GM12878 (cell line): Measurements from ENCODE around the gene TEX2. TPM values are rescaled to one million over a fixed set of nuclear protein-coding genes. Genes with fewer than 3 reads are reported as not detected.

Source experiments
- ATAC-seq: fragments of 200-7000 bp; cut with Tn5 transposase; 3 replicates; pipeline ENCODE4 v1.9.1; 2020; ENCODE audit warnings: mild to moderate bottlenecking, moderate library complexity
- BruUV-seq: library from RNA; stranded (reverse); fragments of 400-500 nt; replicated peaks from 2 replicates; lab custom pipeline; 2021; lab: Mats Ljungman, UMichigan
- CTCF ChIA-PET: fragments of 300-600 bp; sonication (Branson Sonifier 250); formaldehyde crosslinking; extraction: SDS; loops from one replicate; lab custom pipeline; 2021; ENCODE audit warnings: inconsistent platforms; lab: Yijun Ruan, JAX
- POLR2A ChIA-PET: fragments of 350-600 bp; formaldehyde crosslinking; extraction: SDS; loops from one replicate; lab custom pipeline; 2021; ENCODE audit warnings: inconsistent platforms; lab: Charles Lee
- RAD21 ChIA-PET: fragments of 300-600 bp; sonication (Branson Sonifier 250); formaldehyde crosslinking; loops from one replicate; lab custom pipeline; 2023; ENCODE audit warnings: antibody characterized with exemption; ENCODE audit not compliant: unreplicated experiment; lab: Charles Lee
- SMC1A ChIA-PET: fragments of 300-600 bp; sonication (Branson Sonifier 250); formaldehyde crosslinking; loops from one replicate; lab custom pipeline; 2023; ENCODE audit not compliant: unreplicated experiment, uncharacterized antibody; lab: Charles Lee
- DNase-seq: peaks from one replicate; pipeline ENCODE4 v3.0.0-alpha.2; 2011; ENCODE audit warnings: low read depth, low spot score
- FAIRE-seq: peaks from 3 replicates; lab custom pipeline; 2011; peaks lifted over from hg19 to GRCh38; lab: Jason Lieb, UNC
- H2AFZ ChIP-seq: 2 replicates; pipeline ENCODE4 v1.6.0; 2011; ENCODE audit warnings: low read depth, low read length, control low read depth; ENCODE audit not compliant: control insufficient read depth
- H3K27ac ChIP-seq: 2 replicates; pipeline ENCODE4 v1.5.1; 2011; ENCODE audit warnings: control low read depth; ENCODE audit not compliant: control insufficient read depth, insufficient read depth
- H3K27me3 ChIP-seq, 2 experiments: replicated peaks in 1 of 2; 2 replicates each; pipeline versions ENCODE4 v1.6.0 to v1.6.1; 2011; ENCODE audit warnings: low read length in 1 of 2; ENCODE audit not compliant: control insufficient read depth in 2 of 2, insufficient read depth in 2 of 2
- H3K36me3 ChIP-seq, 2 experiments: 2 replicates each; pipeline ENCODE4 v1.5.1; 2011; ENCODE audit warnings: low read length in 1 of 2; ENCODE audit not compliant: control insufficient read depth in 2 of 2, insufficient read depth in 2 of 2
- H3K4me1 ChIP-seq: 2 replicates; pipeline ENCODE4 v1.6.1; 2011; ENCODE audit warnings: mild to moderate bottlenecking, low read length, moderate library complexity, mixed read lengths; ENCODE audit not compliant: control insufficient read depth, insufficient read depth
- H3K4me2 ChIP-seq: 2 replicates; pipeline ENCODE4 v1.6.0; 2011; ENCODE audit warnings: control low read depth; ENCODE audit not compliant: control insufficient read depth, insufficient read depth
- H3K4me3 ChIP-seq: fragments of 200-600 bp; sonication (generic); 2 replicates; pipeline ENCODE4 v1.5.1; 2016
- H3K79me2 ChIP-seq: 2 replicates; pipeline ENCODE4 v1.6.0; 2011; ENCODE audit warnings: low read length; ENCODE audit not compliant: control insufficient read depth, insufficient read depth
- H3K9ac ChIP-seq: 2 replicates; pipeline ENCODE4 v1.8.0; 2011; ENCODE audit warnings: low read length, control low read depth, mixed read lengths; ENCODE audit not compliant: control insufficient read depth, insufficient read depth
- H3K9me3 ChIP-seq: replicated peaks from 3 replicates; pipeline ENCODE4 v1.5.1; 2011; ENCODE audit warnings: mild to moderate bottlenecking, low read length; ENCODE audit not compliant: control insufficient read depth, insufficient read depth
- H4K20me1 ChIP-seq: 2 replicates; pipeline ENCODE4 v1.6.0; 2011; ENCODE audit not compliant: control insufficient read depth, insufficient read depth
- BACH1 ChIP-seq: fragments of 450-650 bp; IDR thresholded peaks from 2 replicates; pipeline ENCODE4 v1.6.1; 2017; ENCODE audit warnings: mild to moderate bottlenecking, borderline replicate concordance
- BCL11A ChIP-seq: IDR thresholded peaks from 2 replicates; pipeline ENCODE4 v1.6.1; 2011; ENCODE audit warnings: low read depth, low read length
- BMI1 ChIP-seq: fragments of 450-650 bp; IDR thresholded peaks from 2 replicates; pipeline ENCODE4 v1.6.1; 2016; ENCODE audit warnings: mild to moderate bottlenecking, moderate library complexity, borderline replicate concordance
- CBFB ChIP-seq: IDR thresholded peaks from 2 replicates; pipeline ENCODE4 v1.6.1; 2016; ENCODE audit warnings: antibody characterized with exemption, low read depth
- CEBPB ChIP-seq, 2 experiments: fragments of 150-350 bp in 1 of 2; IDR thresholded peaks; 2 replicates each; pipeline ENCODE4 v1.6.1; 2012 to 2014; ENCODE audit warnings: low read depth in 2 of 2, low read length in 2 of 2, borderline replicate concordance in 1 of 2, inconsistent platforms in 1 of 2
- FOS ChIP-seq: IDR thresholded peaks from 3 replicates; pipeline ENCODE4 v1.6.1; 2011; ENCODE audit warnings: borderline replicate concordance; ENCODE audit not compliant: insufficient read length; ENCODE audit errors: extremely low read depth
- GATAD2B ChIP-seq: fragments of 450-650 bp; conservative IDR thresholded peaks from 2 replicates; pipeline ENCODE4 v1.6.1; 2017; ENCODE audit warnings: low read depth, mild to moderate bottlenecking, moderate library complexity
- HDAC6 ChIP-seq: fragments of 200-600 bp; sonication (generic); IDR thresholded peaks from one replicate; pipeline ENCODE4 v1.8.0; 2017; ENCODE audit warnings: antibody characterized with exemption; ENCODE audit not compliant: unreplicated experiment
- MLLT1 ChIP-seq: fragments of 450-650 bp; IDR thresholded peaks from 2 replicates; pipeline ENCODE4 v1.6.1; 2016; ENCODE audit warnings: mild to moderate bottlenecking
- PKNOX1 ChIP-seq: fragments of 450-650 bp; IDR thresholded peaks from 2 replicates; pipeline ENCODE4 v1.6.1; 2016; ENCODE audit warnings: mild to moderate bottlenecking
- POLR2AphosphoS2 ChIP-seq: IDR thresholded peaks from 2 replicates; pipeline ENCODE4 v1.6.1; 2011; ENCODE audit warnings: low read depth, mild to moderate bottlenecking, low read length, improper control_type of control experiment, moderate library complexity
- POLR2AphosphoS5 ChIP-seq: IDR thresholded peaks from 2 replicates; pipeline ENCODE4 v1.6.1; 2011; ENCODE audit warnings: mild to moderate bottlenecking, low read length, inconsistent platforms
- ZBED1 ChIP-seq: IDR thresholded peaks from 2 replicates; pipeline ENCODE4 v1.6.1; 2016; ENCODE audit warnings: borderline replicate concordance
- ZBTB11 ChIP-seq: fragments of 450-650 bp; formaldehyde crosslinking; IDR thresholded peaks from 2 replicates; pipeline ENCODE4 v1.5.0; 2022; ENCODE audit warnings: mild to moderate bottlenecking, missing genetic modification characterization
- WGBS: methylation state at CpG from one replicate; pipeline ENCODE4 v1.1.6; 2016; ENCODE audit warnings: low lambda C conversion rate; ENCODE audit not compliant: insufficient replicate concordance, insufficient coverage; ENCODE audit errors: missing lambda C conversion rate; 5-methylcytosine and 5-hydroxymethylcytosine counted together
- in situ Hi-C: fragments of 300-500 bp; cut with MboI; formaldehyde crosslinking; loops from 9 replicates; pipeline ENCODE4 v1.14.3; 2018; ENCODE audit warnings: mixed read lengths
- intact Hi-C: fragments of 100-400 bp; cut with micrococcal nuclease; formaldehyde crosslinking; loops from one replicate; pipeline ENCODE4 v1.14.2; 2022; ENCODE audit not compliant: unreplicated experiment
- polyA plus RNA-seq, 11 experiments: library from polyadenylated mRNA; depleted of rRNA in 4 of 11; unstranded in 6 of 11; stranded (reverse) in 5 of 11; fragments of >200 nt; fragmentation: Nextera tagmentation in 4 of 11; fragmentation: Illumina TruSeq in 1 of 11; extraction: Ambion mirVana in 4 of 11; extraction: Trizol in 1 of 11; gene quantifications; 1 replicate in 1 of 11; 2 replicates in 10 of 11; pipeline versions ENCODE4 v1.2.1 to v1.2.3, GENCODE V29; 2011 to 2016; ENCODE audit warnings: inconsistent platforms in 2 of 11, missing spikeins in 2 of 11, low read depth in 1 of 11
- total RNA-seq, 4 experiments: library from RNA; depleted of rRNA in 3 of 4; stranded (reverse); fragments of >200 nt in 3 of 4; fragmentation: Illumina TruSeq in 1 of 4; extraction: Trizol in 1 of 4; gene quantifications; 2 replicates each; pipeline versions ENCODE4 v1.2.1 to v1.2.3, GENCODE V29; 2013 to 2021

The TEX2 gene
- total and polyA plus RNA-seq, 10 of the 15 experiments (the other 5 are each of a cell fraction or from before 2014, with no cell fraction given), result 3.8 to 19.9 (median 15.8) TPM

- H2AFZ ChIP-seq, result peak overlapping the region; percentile 39
- no peak for TF ChIP-seq HDAC6
- TF ChIP-seq GATAD2B, result no peak
- no peak for TF ChIP-seq BACH1
- TF ChIP-seq BMI1, result peak; percentile 35; the same call in 1 of the 2 replicates
- no peak; the same call in 1 of the 2 replicates for TF ChIP-seq POLR2AphosphoS5
- TF ChIP-seq POLR2AphosphoS2, result peak; percentile 14; the same call in 1 of the 2 replicates
- TF ChIP-seq FOS, result no peak
- TF ChIP-seq PKNOX1, result no peak
- TF ChIP-seq BCL11A, result peak; percentile 27; the same call in 1 of the 2 replicates
- no peak for TF ChIP-seq ZBTB11
- no peak for TF ChIP-seq MLLT1
- no peak; the same call in 1 of the 2 replicates for TF ChIP-seq CBFB
- 0 out of 4 replicates have a peak, but pooled peaks of 1 of the 2 experiments have one; percentile 15 for TF ChIP-seq CEBPB (IDR thresholded peaks at IDR 0.05; ENCODE audit: borderline replicate concordance in 1 of 2, low read depth in 2 of 2, low read length in 2 of 2)
- peak; percentile 84 for TF ChIP-seq ZBED1
Observed at GRCh38 chr17:64146418-64147109, 116.5 kb downstream of the TEX2 start.

More at GRCh38 chr17:64146418-64147109, 116.5 kb downstream of the TEX2 start:
- WGBS, result 1% methylated on average over 33 of the region's 34 CpGs
- POLR2A ChIA-PET, result interaction anchor here (0.7 to 2.3 kb wide), 22 partner anchors 8 to 350 kb away, joined by 3 to 13 read pairs (median 4); partner anchors contain the start of genes ICAM2 and POLG2
- Histone ChIP-seq H3K27ac (peak overlapping the region; percentile 94), H3K4me3 (peak overlapping the region; percentile 79), H3K36me3 (peaks cover 3 to 10% of the 10 kb centered on the region in 2 experiments), H4K20me1 (no peaks in the 10 kb centered on the region), H3K4me2 (peak overlapping the region; percentile 92), H3K79me2 (peaks cover 20% of the 10 kb centered on the region), H3K27me3 (no peaks in the 10 kb centered on the region), H3K9me3 (no peaks in the 10 kb centered on the region), H3K4me1 (peaks cover 3% of the 10 kb centered on the region; the same call in 1 of the 2 replicates), H3K9ac (peak overlapping the region; percentile 99)
- BruUV-seq, result no TSS peak
- ATAC-seq (peak; percentile 52), FAIRE-seq (no peak), DNase-seq (no peak)
- RAD21 ChIA-PET, result interaction anchor here (0.6 to 3.9 kb wide), 11 partner anchors 13 to 215 kb away, joined by 3 to 22 read pairs (median 6); partner anchors contain the start of gene CD79B
- intact Hi-C loops (loop anchor here (5.0 kb wide), 2 partner anchors 116 to 136 kb away; partner anchors contain the start of gene TEX2), in situ Hi-C loops (no loop called here)
- SMC1A ChIA-PET, result interaction anchor here (0.8 to 5.7 kb wide), 8 partner anchors 14 to 173 kb away, joined by 3 to 50 read pairs (median 6); partner anchors contain the start of gene ICAM2
- CTCF ChIA-PET, result interaction anchor here (0.6 to 6.1 kb wide), 8 partner anchors 14 to 216 kb away, joined by 3 to 72 read pairs (median 4); partner anchors contain the start of gene ICAM2
